Stimulated activated effector memory CD8-positive, alpha-beta T cell treated with anti-CD3 and anti-CD28 coated beads, Interleukin-12 subunit alpha, Interleukin-12 subunit beta, amount 100 ng/mL, for 72 hours (primary cell): ENCODE results near the gene EFEMP1.

ENCODE experiments used
- ATAC-seq: fragments of 150-1000 bp; cut with Tn5 transposase; 2 replicates; pipeline ENCODE4 v1.10.0; 2021
- DNase-seq, 2 donors: peaks; one replicate each; pipeline ENCODE4 v3.0.0; 2021 to 2022; ENCODE audit warnings: low spot score in 2 of 2
- H3K27ac Mint-ChIP-seq: one replicate; pipeline ENCODE4 v1.8.0; 2022; ENCODE audit warnings: mild to moderate bottlenecking, mixed read lengths
- H3K36me3 Mint-ChIP-seq: one replicate; pipeline ENCODE4 v1.8.0; 2022; ENCODE audit warnings: mild to moderate bottlenecking, mixed read lengths
- H3K4me1 Mint-ChIP-seq: one replicate; pipeline ENCODE4 v1.8.0; 2022; ENCODE audit warnings: mixed read lengths
- H3K4me3 Mint-ChIP-seq: one replicate; pipeline ENCODE4 v1.8.0; 2022; ENCODE audit warnings: mild to moderate bottlenecking, mixed read lengths
- H3K9me3 Mint-ChIP-seq: one replicate; pipeline ENCODE4 v1.8.0; 2022; ENCODE audit warnings: mixed read lengths

EFEMP1 gene, protein sequence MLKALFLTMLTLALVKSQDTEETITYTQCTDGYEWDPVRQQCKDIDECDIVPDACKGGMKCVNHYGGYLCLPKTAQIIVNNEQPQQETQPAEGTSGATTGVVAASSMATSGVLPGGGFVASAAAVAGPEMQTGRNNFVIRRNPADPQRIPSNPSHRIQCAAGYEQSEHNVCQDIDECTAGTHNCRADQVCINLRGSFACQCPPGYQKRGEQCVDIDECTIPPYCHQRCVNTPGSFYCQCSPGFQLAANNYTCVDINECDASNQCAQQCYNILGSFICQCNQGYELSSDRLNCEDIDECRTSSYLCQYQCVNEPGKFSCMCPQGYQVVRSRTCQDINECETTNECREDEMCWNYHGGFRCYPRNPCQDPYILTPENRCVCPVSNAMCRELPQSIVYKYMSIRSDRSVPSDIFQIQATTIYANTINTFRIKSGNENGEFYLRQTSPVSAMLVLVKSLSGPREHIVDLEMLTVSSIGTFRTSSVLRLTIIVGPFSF

GRCh38 chr2:55923091-55923981 lies at the start of gene EFEMP1:
Gene EFEMP1, minus strand, starts transcription at chr2:55923782. Its CDS starts 1,342 bp downstream, at chr2:55922440.
- no peaks in the 10 kb centered on the region for H3K36me3 Mint-ChIP-seq
- no peak within 1 kb of the TSS for H3K27ac Mint-ChIP-seq
- no peak for DNase-seq
- peak; percentile 37 for ATAC-seq
- H3K9me3 Mint-ChIP-seq, result peaks cover 2% of the 10 kb centered on the region
- H3K4me3 Mint-ChIP-seq, result no peak within 1 kb of the TSS
- H3K4me1 Mint-ChIP-seq, result no peaks in the 10 kb centered on the region

DNA sequence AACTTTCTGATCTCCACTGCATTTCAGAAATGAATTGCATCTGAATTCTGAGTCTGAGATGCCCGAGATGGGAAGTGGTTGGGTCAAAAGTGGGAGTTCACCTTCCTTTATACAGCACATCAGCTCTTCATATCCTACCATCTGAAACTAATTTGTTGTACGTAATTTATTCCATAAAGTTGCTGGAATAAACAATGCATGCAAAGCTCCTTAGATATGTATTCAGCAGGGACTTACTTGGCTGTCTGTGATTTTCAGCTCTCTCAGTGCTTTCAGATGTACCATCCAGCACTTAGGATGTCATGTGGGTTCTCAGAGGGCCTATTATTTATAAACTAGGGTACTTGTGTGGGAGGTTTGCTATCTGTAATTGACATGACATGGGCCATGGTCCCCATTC lies 46.9 kb upstream of the EFEMP1 start:
- ATAC-seq (no peak), DNase-seq (no peak)
- Mint-ChIP-seq H3K27ac (no peak overlapping the region), H3K36me3 (no peaks in the 10 kb centered on the region), H3K9me3 (no peaks in the 10 kb centered on the region), H3K4me3 (no peak overlapping the region), H3K4me1 (no peaks in the 10 kb centered on the region)

DNA sequence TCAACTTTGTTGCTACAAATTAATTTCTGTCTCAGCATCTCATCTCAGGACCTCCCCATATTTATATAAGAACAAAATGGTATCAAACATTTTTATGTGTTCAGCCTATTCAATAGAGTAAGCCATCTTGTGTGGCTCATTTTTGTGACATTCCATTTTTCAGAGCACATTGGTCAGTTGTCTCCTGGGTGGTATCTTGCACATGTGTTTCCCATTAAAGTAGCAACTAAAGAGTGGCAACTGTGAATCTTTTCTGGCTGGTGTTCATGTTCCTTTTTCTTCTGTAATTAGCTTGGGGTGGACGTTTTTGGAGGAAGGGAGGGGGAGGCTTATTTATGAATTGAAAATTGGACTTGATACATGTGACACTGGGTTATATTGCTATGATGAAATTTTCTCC lies 45.4 kb upstream of the EFEMP1 start:
- ATAC-seq, result no peak
- no peak overlapping the region for H3K4me3 Mint-ChIP-seq
- no peaks in the 10 kb centered on the region for H3K4me1 Mint-ChIP-seq
- no peak for DNase-seq
- no peak overlapping the region for H3K27ac Mint-ChIP-seq
- no peaks in the 10 kb centered on the region for H3K36me3 Mint-ChIP-seq
- no peaks in the 10 kb centered on the region for H3K9me3 Mint-ChIP-seq

DNA sequence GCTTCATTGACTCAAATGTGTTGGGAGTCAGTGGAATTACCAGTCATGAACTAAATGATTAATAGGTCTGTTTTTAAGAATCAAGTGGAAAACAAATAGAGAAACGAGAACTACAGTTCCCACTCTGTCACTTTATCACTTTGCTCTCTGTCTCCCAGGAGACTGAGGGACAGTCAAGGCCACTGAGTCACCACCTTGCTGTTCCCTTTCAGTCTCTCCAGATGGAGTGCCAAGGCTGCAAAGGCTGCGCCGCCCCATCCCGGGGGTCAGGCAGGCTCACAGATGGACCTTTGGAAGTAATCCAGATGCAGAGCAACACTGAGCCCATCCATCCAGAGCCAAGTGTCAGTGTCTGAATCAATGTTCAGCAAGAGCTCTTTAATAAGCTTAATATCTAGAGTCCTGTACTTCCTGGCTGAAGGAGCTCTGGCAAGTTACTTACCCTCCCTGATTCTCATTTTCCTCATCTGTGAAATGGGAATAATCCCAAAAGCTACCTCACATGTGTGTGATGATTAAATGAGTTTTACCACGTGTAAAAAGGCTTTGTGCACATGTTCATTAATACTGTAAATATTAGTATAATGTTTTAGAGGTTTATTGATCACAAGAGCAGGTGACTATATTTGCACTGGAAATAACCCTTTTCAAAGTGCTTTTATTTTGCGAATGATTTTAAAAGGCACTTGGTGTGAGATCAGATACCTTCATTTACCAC lies 43.0 kb upstream of the EFEMP1 start:
- Mint-ChIP-seq H3K27ac (no peak overlapping the region), H3K4me1 (no peaks in the 10 kb centered on the region), H3K9me3 (no peaks in the 10 kb centered on the region), H3K36me3 (no peaks in the 10 kb centered on the region), H3K4me3 (no peak overlapping the region)
- ATAC-seq (no peak), DNase-seq (no peak)

GRCh38 chr2:55965966-55966365 lies 42.4 kb upstream of the EFEMP1 start:
- no peak overlapping the region for H3K27ac Mint-ChIP-seq
- no peaks in the 10 kb centered on the region for H3K9me3 Mint-ChIP-seq
- ATAC-seq (no peak), DNase-seq (no peak)
- no peaks in the 10 kb centered on the region for H3K4me1 Mint-ChIP-seq
- H3K36me3 Mint-ChIP-seq, result no peaks in the 10 kb centered on the region
- H3K4me3 Mint-ChIP-seq, result no peak overlapping the region

- Mint-ChIP-seq H3K4me3 (no peak overlapping the region), H3K4me1 (no peaks in the 10 kb centered on the region), H3K27ac (no peak overlapping the region), H3K9me3 (no peaks in the 10 kb centered on the region), H3K36me3 (no peaks in the 10 kb centered on the region)
- peak; percentile 28 for ATAC-seq
- DNase-seq, result no peak
Measured at GRCh38 chr2:55965276-55965675, 41.7 kb upstream of the EFEMP1 start.

- Mint-ChIP-seq H3K9me3 (no peaks in the 10 kb centered on the region), H3K36me3 (no peaks in the 10 kb centered on the region), H3K4me1 (no peaks in the 10 kb centered on the region), H3K27ac (no peak overlapping the region), H3K4me3 (no peak overlapping the region)
- no peak for ATAC-seq
- no peak for DNase-seq
Measured at GRCh38 chr2:55962915-55963314, 39.3 kb upstream of the EFEMP1 start.

DNA sequence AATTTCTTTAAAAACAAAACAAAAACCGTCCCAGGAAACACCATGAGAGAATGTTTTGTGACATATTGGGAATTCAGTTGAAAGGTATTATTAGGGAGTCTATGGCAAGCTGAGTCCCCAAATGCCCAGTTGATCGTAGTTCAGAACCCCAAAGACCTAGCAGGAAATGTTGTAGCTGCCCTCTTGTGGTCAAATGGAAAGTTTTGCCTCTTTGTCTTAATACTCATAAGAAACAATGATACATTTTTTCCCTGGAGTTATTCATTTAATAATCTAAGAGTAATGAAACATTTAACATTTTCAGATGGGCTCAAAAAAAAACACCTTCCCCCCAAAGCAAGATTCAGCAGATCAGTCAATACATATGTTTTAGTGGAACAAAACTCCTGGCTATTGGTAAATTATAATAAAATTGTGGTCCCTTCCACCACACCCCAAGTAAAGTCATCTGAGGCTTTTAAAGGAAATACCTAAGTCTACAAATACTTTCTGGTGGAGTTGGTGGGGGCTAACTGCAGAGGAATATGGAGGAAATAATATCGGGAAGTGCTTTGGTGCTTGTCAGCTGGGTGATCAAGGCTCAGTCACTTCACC lies 37.8 kb upstream of the EFEMP1 start:
- no peak overlapping the region for H3K27ac Mint-ChIP-seq
- ATAC-seq (no peak), DNase-seq (no peak)
- no peak overlapping the region for H3K4me3 Mint-ChIP-seq
- no peaks in the 10 kb centered on the region for H3K9me3 Mint-ChIP-seq
- no peaks in the 10 kb centered on the region for H3K4me1 Mint-ChIP-seq
- H3K36me3 Mint-ChIP-seq, result no peaks in the 10 kb centered on the region

DNA sequence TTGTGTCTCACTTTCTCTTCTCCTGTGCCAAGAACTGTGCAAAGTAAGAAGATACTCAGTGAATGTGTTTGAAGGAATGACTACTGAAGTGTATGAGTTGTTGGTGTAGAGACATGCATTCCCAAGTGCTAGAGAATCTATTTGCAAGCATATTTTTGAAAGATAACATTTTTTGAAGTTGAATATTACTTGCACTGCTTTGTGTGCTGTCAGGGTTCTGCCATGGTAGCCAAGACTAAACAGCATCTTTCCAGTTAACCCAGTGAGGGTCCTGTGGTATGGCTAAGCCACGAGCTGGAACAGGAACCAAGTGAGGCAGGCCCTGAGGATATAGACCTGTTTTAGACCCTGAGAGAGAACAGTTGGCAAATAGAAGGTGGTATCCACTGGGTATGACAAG lies 35.2 kb upstream of the EFEMP1 start:
- DNase-seq (no peak), ATAC-seq (no peak)
- H3K4me1 Mint-ChIP-seq, result no peaks in the 10 kb centered on the region
- no peaks in the 10 kb centered on the region for H3K9me3 Mint-ChIP-seq
- no peak overlapping the region for H3K4me3 Mint-ChIP-seq
- no peak overlapping the region for H3K27ac Mint-ChIP-seq
- H3K36me3 Mint-ChIP-seq, result no peaks in the 10 kb centered on the region

DNA sequence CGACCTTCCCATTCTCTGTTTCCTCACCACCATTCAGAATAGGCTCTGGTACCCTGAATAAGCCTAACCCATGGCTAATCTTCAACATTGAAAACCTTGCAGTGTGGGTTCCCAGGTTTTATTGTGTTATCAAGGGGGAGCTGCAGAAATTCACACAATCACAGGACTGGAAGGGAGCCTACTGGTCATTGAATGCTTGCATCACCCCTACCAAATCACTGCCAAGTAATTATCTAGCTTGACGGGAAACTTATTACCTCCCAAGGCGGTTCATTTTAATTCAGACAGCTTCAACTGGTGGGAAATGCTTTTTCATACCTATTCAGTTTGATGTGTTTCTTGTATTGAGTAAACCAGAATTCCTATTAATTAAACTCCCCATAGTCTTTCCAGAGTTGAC lies 33.6 kb upstream of the EFEMP1 start:
- DNase-seq, result no peak
- no peak for ATAC-seq
- no peaks in the 10 kb centered on the region for H3K4me1 Mint-ChIP-seq
- no peak overlapping the region for H3K27ac Mint-ChIP-seq
- H3K36me3 Mint-ChIP-seq, result no peaks in the 10 kb centered on the region
- no peak overlapping the region for H3K4me3 Mint-ChIP-seq
- no peaks in the 10 kb centered on the region for H3K9me3 Mint-ChIP-seq

DNA sequence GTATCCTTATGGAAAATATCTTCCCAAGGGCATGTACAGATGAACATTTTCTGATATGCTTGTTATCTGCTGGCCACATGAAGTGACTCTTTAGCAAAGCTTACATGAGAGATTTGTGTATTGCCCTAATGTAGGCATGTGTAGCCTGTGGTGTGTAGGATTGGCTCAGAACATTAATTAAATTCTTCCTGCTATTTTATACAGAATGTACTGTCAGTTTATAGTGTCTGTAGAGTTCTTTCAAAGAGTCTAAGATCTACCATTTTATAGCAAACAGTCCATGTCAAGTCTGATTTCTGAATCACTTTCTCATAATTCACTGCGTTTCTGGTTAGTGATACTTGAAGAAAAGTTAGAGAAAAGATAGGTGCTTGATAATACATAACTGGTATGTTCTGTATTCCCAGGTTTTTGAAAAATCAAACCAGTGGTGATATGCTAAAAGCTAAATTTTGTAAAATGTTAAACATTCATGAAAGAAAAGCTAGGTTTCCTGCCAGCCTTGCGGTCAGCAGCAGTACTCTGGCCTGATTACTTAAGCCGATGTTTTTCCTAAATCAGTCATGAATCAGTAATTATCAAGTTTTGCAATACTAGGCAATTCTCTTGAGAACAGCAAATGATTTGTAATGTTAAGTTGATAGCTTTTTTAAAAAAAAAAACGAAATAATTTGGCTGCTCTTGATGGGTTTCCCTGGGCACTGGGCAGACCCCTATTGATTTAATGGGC lies 30.9 kb upstream of the EFEMP1 start:
- H3K27ac Mint-ChIP-seq, result no peak overlapping the region
- no peaks in the 10 kb centered on the region for H3K4me1 Mint-ChIP-seq
- H3K4me3 Mint-ChIP-seq, result no peak overlapping the region
- DNase-seq (no peak), ATAC-seq (no peak)
- H3K9me3 Mint-ChIP-seq, result peaks cover 5% of the 10 kb centered on the region
- no peaks in the 10 kb centered on the region for H3K36me3 Mint-ChIP-seq

- H3K36me3 Mint-ChIP-seq, result no peaks in the 10 kb centered on the region
- ATAC-seq, result no peak
- DNase-seq, result no peak
- peaks cover 5% of the 10 kb centered on the region for H3K9me3 Mint-ChIP-seq
- H3K4me3 Mint-ChIP-seq, result no peak overlapping the region
- no peak overlapping the region for H3K27ac Mint-ChIP-seq
- H3K4me1 Mint-ChIP-seq, result no peaks in the 10 kb centered on the region
Measured at GRCh38 chr2:55952415-55952814, 28.8 kb upstream of the EFEMP1 start.

- H3K27ac Mint-ChIP-seq, result no peak overlapping the region
- H3K9me3 Mint-ChIP-seq, result peaks cover 7% of the 10 kb centered on the region
- H3K4me1 Mint-ChIP-seq, result no peaks in the 10 kb centered on the region
- ATAC-seq (no peak), DNase-seq (no peak)
- no peak overlapping the region for H3K4me3 Mint-ChIP-seq
- no peaks in the 10 kb centered on the region for H3K36me3 Mint-ChIP-seq
Measured at GRCh38 chr2:55951533-55951932, 28.0 kb upstream of the EFEMP1 start.

GRCh38 chr2:55949613-55950012 lies 26.0 kb upstream of the EFEMP1 start:
- DNase-seq, result no peak
- no peak for ATAC-seq
- Mint-ChIP-seq H3K36me3 (no peaks in the 10 kb centered on the region), H3K4me3 (no peak overlapping the region), H3K27ac (no peak overlapping the region), H3K4me1 (no peaks in the 10 kb centered on the region), H3K9me3 (peaks cover 12% of the 10 kb centered on the region)
